HG03342 (cell line): Measurements from ENCODE around the gene TAPBP.
"Not testable (repeated sequence)": the region's sequence is repeated elsewhere in the genome, so short reads cannot be mapped to it uniquely, and the experiment has no call there.

ENCODE experiments used
- ATAC-seq: cut with Tn5 transposase; IDR thresholded peaks from one replicate; pipeline ENCODE4 v1.9.1; 2021; ENCODE audit warnings: mild to moderate bottlenecking, moderate library complexity; ENCODE audit not compliant: unreplicated experiment

TAPBP gene

GRCh38 chr6:33277663-33278391, 36.1 kb downstream of the TAPBP start:
- ATAC-seq: peak; percentile 1

GRCh38 chr6:33276864-33277662, 36.8 kb downstream of the TAPBP start, which contains the start of gene B3GALT4:
B3GALT4 (plus strand) TSS chr6:33277123; CDS start chr6:33277420, 297 bp downstream.
- peak; percentile 40 for ATAC-seq

- ATAC-seq: peak; percentile 1
Observed at GRCh38 chr6:33276581-33276863, 37.4 kb downstream of the TAPBP start.

GRCh38 chr6:33275795-33276580, 37.9 kb downstream of the TAPBP start:
- ATAC-seq: not testable (repeated sequence)

- ATAC-seq: no peak
Observed at GRCh38 chr6:33273924-33274902, 39.7 kb downstream of the TAPBP start.

- ATAC-seq: no peak
Observed at GRCh38 chr6:33273129-33273923, 40.6 kb downstream of the TAPBP start.

GRCh38 chr6:33272275-33273128, 41.4 kb downstream of the TAPBP start:
- ATAC-seq: peak; percentile 19

GRCh38 chr6:33271468-33272274, 42.2 kb downstream of the TAPBP start, which contains the start of the genes RPS18 and VPS52:
RPS18 (plus strand) TSS chr6:33272075; CDS start chr6:33272120, 45 bp downstream.
VPS52 (minus strand) TSS chr6:33271876; CDS start chr6:33271675, 201 bp downstream.
- peak; percentile 76 for ATAC-seq

GRCh38 chr6:33271117-33271467, 42.8 kb downstream of the TAPBP start:
- no peak for ATAC-seq

- ATAC-seq: no peak
Observed at GRCh38 chr6:33264015-33264414, 49.9 kb downstream of the TAPBP start.

GRCh38 chr6:33262490-33262889, 51.4 kb downstream of the TAPBP start:
- ATAC-seq: not testable (repeated sequence)

GRCh38 chr6:33259032-33259431, 54.8 kb downstream of the TAPBP start:
- ATAC-seq: no peak

- ATAC-seq: no peak
Observed at GRCh38 chr6:33254591-33254990, 59.3 kb downstream of the TAPBP start.

- ATAC-seq: no peak
Observed at GRCh38 chr6:33252759-33253158, 61.1 kb downstream of the TAPBP start.

GRCh38 chr6:33251395-33252012, 62.4 kb downstream of the TAPBP start:
- ATAC-seq: no peak

- no peak for ATAC-seq
Observed at GRCh38 chr6:33250731-33251130, 63.1 kb downstream of the TAPBP start.
